IMR-90 (cell line): ENCODE data around the gene RASGRP3. TPM values are rescaled to one million over a fixed set of nuclear protein-coding genes. Genes with fewer than 3 reads are reported as not detected.
A peak's percentile ranks its signal among the peaks of the same experiment; 100 is the strongest.

Experiments
- ATAC-seq: fragments of 200-7000 bp; cut with Tn5 transposase; 2 replicates; pipeline ENCODE4 v1.9.1; 2020; ENCODE audit warnings: low read depth, mild to moderate bottlenecking, moderate library complexity
- BruUV-seq: library from RNA; stranded (reverse); fragments of 400-500 nt; replicated peaks from 2 replicates; lab custom pipeline; 2021; lab: Mats Ljungman, UMichigan
- CTCF ChIA-PET: fragments of 300-600 bp; formaldehyde crosslinking; extraction: SDS; loops from one replicate; lab custom pipeline; 2021; ENCODE audit warnings: antibody characterized with exemption; lab: Yijun Ruan, JAX
- POLR2A ChIA-PET: fragments of 300-600 bp; sonication (Branson Sonifier 250); formaldehyde crosslinking; loops from one replicate; lab custom pipeline; 2022; ENCODE audit warnings: antibody characterized with exemption; ENCODE audit not compliant: unreplicated experiment; lab: Charles Lee
- DNase-seq: peaks from one replicate; pipeline ENCODE4 v3.0.0; 2013
- H2AFZ ChIP-seq: replicated peaks from 2 replicates; pipeline ENCODE3; 2013; ENCODE audit warnings: low read length, mild to moderate bottlenecking; ENCODE audit not compliant: poor library complexity
- H2AK5ac ChIP-seq: 2 replicates; pipeline ENCODE4 v1.6.1; 2013; ENCODE audit warnings: low read depth, low read length, inconsistent platforms
- H2AK9ac ChIP-seq: replicated peaks from 2 replicates; pipeline ENCODE3; 2013; ENCODE audit warnings: mild to moderate bottlenecking, low read depth, low read length, moderate library complexity; ENCODE audit not compliant: poor library complexity
- H2BK120ac ChIP-seq: 2 replicates; pipeline ENCODE4 v1.6.1; 2013; ENCODE audit warnings: low read depth, low read length, inconsistent platforms
- H2BK15ac ChIP-seq: 3 replicates; pipeline ENCODE4 v1.6.1; 2013; ENCODE audit warnings: low read depth, low read length, inconsistent platforms
- H2BK20ac ChIP-seq: 2 replicates; pipeline ENCODE4 v1.6.1; 2013; ENCODE audit warnings: low read depth, mild to moderate bottlenecking, inconsistent platforms, low read length, moderate library complexity
- H2BK5ac ChIP-seq: 2 replicates; pipeline ENCODE4 v1.6.1; 2013; ENCODE audit warnings: mild to moderate bottlenecking, low read depth, low read length, inconsistent platforms; ENCODE audit not compliant: poor library complexity, severe bottlenecking
- H3K14ac ChIP-seq: replicated peaks from 2 replicates; pipeline ENCODE4 v1.6.1; 2013; ENCODE audit warnings: low read depth, low read length, inconsistent platforms
- H3K18ac ChIP-seq: 2 replicates; pipeline ENCODE4 v1.6.1; 2013; ENCODE audit warnings: low read depth, low read length, control low read depth
- H3K23ac ChIP-seq: 2 replicates; pipeline ENCODE4 v1.6.1; 2013; ENCODE audit warnings: low read depth, low read length, inconsistent platforms
- H3K27ac ChIP-seq: 2 replicates; pipeline ENCODE4 v1.5.1; 2013; ENCODE audit warnings: mild to moderate bottlenecking, control low read depth, low read length; ENCODE audit not compliant: insufficient read depth
- H3K27me3 ChIP-seq: 2 replicates; pipeline ENCODE4 v1.6.1; 2013; ENCODE audit warnings: low read length; ENCODE audit not compliant: control insufficient read depth, insufficient read depth
- H3K36me3 ChIP-seq: 2 replicates; pipeline ENCODE4 v1.6.1; 2013; ENCODE audit warnings: low read length, mixed read lengths; ENCODE audit not compliant: control insufficient read depth, insufficient read depth
- H3K4ac ChIP-seq: 2 replicates; pipeline ENCODE4 v1.6.1; 2013; ENCODE audit warnings: low read depth, low read length, inconsistent platforms
- H3K4me1 ChIP-seq: 2 replicates; pipeline ENCODE4 v1.6.1; 2013; ENCODE audit warnings: low read length, mixed read lengths; ENCODE audit not compliant: control insufficient read depth, insufficient read depth
- H3K4me2 ChIP-seq: 2 replicates; pipeline ENCODE4 v1.6.1; 2013; ENCODE audit warnings: low read depth, mild to moderate bottlenecking, control low read depth, low read length, moderate library complexity
- H3K4me3 ChIP-seq: 2 replicates; pipeline ENCODE4 v1.5.1; 2013; ENCODE audit warnings: low read depth, mild to moderate bottlenecking, control low read depth, low read length, moderate library complexity; ENCODE audit not compliant: insufficient read depth
- H3K56ac ChIP-seq: 2 replicates; pipeline ENCODE4 v1.6.1; 2013; ENCODE audit warnings: low read length, inconsistent platforms; ENCODE audit not compliant: insufficient read depth; ENCODE audit errors: extremely low read depth
- H3K79me1 ChIP-seq, 2 experiments: 2 replicates each; pipeline ENCODE4 v1.6.1; 2013; ENCODE audit warnings: low read length in 2 of 2, inconsistent platforms in 1 of 2, low read depth in 1 of 2
- H3K9ac ChIP-seq: 2 replicates; pipeline ENCODE4 v1.6.1; 2013; ENCODE audit warnings: low read depth, low read length, control low read depth
- H3K9me1 ChIP-seq: 2 replicates; pipeline ENCODE4 v1.6.1; 2013; ENCODE audit warnings: low read length, inconsistent platforms; ENCODE audit not compliant: insufficient read depth
- H3K9me3 ChIP-seq: 2 replicates; pipeline ENCODE4 v1.6.1; 2013; ENCODE audit warnings: low read length; ENCODE audit not compliant: control insufficient read depth, insufficient read depth
- H4K20me1 ChIP-seq: 2 replicates; pipeline ENCODE4 v1.6.1; 2013; ENCODE audit warnings: low read length, inconsistent platforms; ENCODE audit not compliant: insufficient read depth
- H4K5ac ChIP-seq: 2 replicates; pipeline ENCODE4 v1.6.1; 2013; ENCODE audit warnings: mild to moderate bottlenecking, low read depth, low read length, control low read depth
- H4K8ac ChIP-seq, 2 experiments: 2 replicates each; pipeline ENCODE4 v1.6.1; 2013; ENCODE audit warnings: low read depth in 2 of 2, low read length in 2 of 2, control low read depth in 1 of 2, inconsistent platforms in 1 of 2
- H4K91ac ChIP-seq: 2 replicates; pipeline ENCODE4 v1.6.1; 2013; ENCODE audit warnings: low read depth, low read length, inconsistent platforms; ENCODE audit not compliant: insufficient read depth
- CHD1 ChIP-seq: IDR thresholded peaks from 2 replicates; pipeline ENCODE4 v1.6.1; 2012; ENCODE audit warnings: low read depth, low read length, improper control_type of control experiment
- CTCF ChIP-seq: conservative IDR thresholded peaks from 2 replicates; pipeline ENCODE4 v1.5.1; 2012; ENCODE audit warnings: mild to moderate bottlenecking, low read depth, low read length, improper control_type of control experiment
- FOS ChIP-seq: fragments of 150-350 bp; IDR thresholded peaks from 2 replicates; pipeline ENCODE4 v1.6.1; 2016; ENCODE audit warnings: low read depth, low read length
- MAFK ChIP-seq: IDR thresholded peaks from 2 replicates; pipeline ENCODE4 v1.6.1; 2012; ENCODE audit warnings: low read depth, low read length, improper control_type of control experiment
- MXI1 ChIP-seq: IDR thresholded peaks from 2 replicates; pipeline ENCODE4 v1.6.1; 2012; ENCODE audit warnings: low read depth, mild to moderate bottlenecking, low read length, moderate library complexity, borderline replicate concordance
- NFE2L2 ChIP-seq: fragments of 150-350 bp; IDR thresholded peaks from 2 replicates; pipeline ENCODE4 v1.6.1; 2016; ENCODE audit warnings: low read depth, mild to moderate bottlenecking, low read length
- POLR2A ChIP-seq: IDR thresholded peaks from 2 replicates; pipeline ENCODE4 v1.6.1; 2012; ENCODE audit warnings: mild to moderate bottlenecking, low read depth, low read length
- RAD21 ChIP-seq: IDR thresholded peaks from 2 replicates; pipeline ENCODE4 v1.6.1; 2012; ENCODE audit warnings: low read length, improper control_type of control experiment
- RCOR1 ChIP-seq: IDR thresholded peaks from 2 replicates; pipeline ENCODE4 v1.6.1; 2012; ENCODE audit warnings: mild to moderate bottlenecking, low read length, improper control_type of control experiment; ENCODE audit not compliant: insufficient replicate concordance
- WGBS, 2 experiments: methylation state at CpG; one replicate each; pipeline versions ENCODE4 v1.1.5 to v1.1.7; 2013; ENCODE audit warnings: missing lambda C conversion rate in 2 of 2; ENCODE audit not compliant: insufficient read length in 1 of 2; ENCODE audit errors: extremely low coverage in 2 of 2; 5-methylcytosine and 5-hydroxymethylcytosine counted together
- dilution Hi-C: fragments of 300-500 bp; cut with HindIII; formaldehyde crosslinking; loops from one replicate; pipeline ENCODE4 v1.14.3; 2018; ENCODE audit warnings: low sequenced_read_pairs; ENCODE audit not compliant: unreplicated experiment
- in situ Hi-C: fragments of 300-500 bp; cut with MboI; formaldehyde crosslinking; loops from 3 replicates; pipeline ENCODE4 v1.14.3; 2019; ENCODE audit warnings: low sequenced_read_pairs, inconsistent platforms, mixed read lengths
- intact Hi-C: fragments of 100-400 bp; cut with micrococcal nuclease; formaldehyde crosslinking; loops from 2 replicates; pipeline ENCODE4 v1.10.0; 2022
- polyA plus RNA-seq, 3 experiments: library from polyadenylated mRNA; depleted of rRNA; stranded (reverse); fragments of >200 nt; gene quantifications; 2 replicates each; pipeline ENCODE4 v1.2.3, GENCODE V29; 2012; ENCODE audit warnings: low replicate concordance in 1 of 3
- total RNA-seq: library from RNA; depleted of rRNA; stranded (reverse); fragments of >200 nt; gene quantifications from 2 replicates; pipeline ENCODE4 v1.2.3, GENCODE V29; 2012
- TF ChIP-seq, protein P1 (sequence below): fragments of 150-350 bp; IDR thresholded peaks from 2 replicates; pipeline ENCODE4 v1.6.1; 2017; ENCODE audit warnings: mild to moderate bottlenecking, antibody characterized with exemption, low read length, low read depth

RASGRP3 gene
- total and polyA plus RNA-seq, 2 of the 4 experiments (the other 2 are of a cell fraction) = 1.7 to 3.0 TPM

GRCh38 chr2:33526921-33527320 is 50.5 kb downstream of the RASGRP3 start:
- Histone ChIP-seq H3K14ac (no peak overlapping the region), H3K27me3 (no peaks in the 10 kb centered on the region), H3K4me2 (no peak overlapping the region), H2AK5ac (peak overlapping the region; percentile 28; the same call in 1 of the 2 replicates), H3K4me1 (peaks cover 11% of the 10 kb centered on the region), H3K4ac (peak overlapping the region; percentile 12; the same call in 1 of the 2 replicates), H2BK20ac (no peak overlapping the region), H4K91ac (peak overlapping the region; percentile 18; the same call in 1 of the 2 replicates), H2BK5ac (no peak overlapping the region), H3K18ac (peak overlapping the region; percentile 22; the same call in 1 of the 2 replicates), H2BK15ac (no peak overlapping the region; the same call in 2 of the 3 replicates), H4K20me1 (no peaks in the 10 kb centered on the region), H4K5ac (no peak overlapping the region), H3K4me3 (no peak overlapping the region), H3K9me1 (peaks cover 4% of the 10 kb centered on the region; the same call in 1 of the 2 replicates), H3K27ac (no peak overlapping the region), H3K9ac (no peak overlapping the region), H3K79me1 (no peaks in the 10 kb centered on the region), H2BK120ac (no peak overlapping the region), H3K23ac (no peak overlapping the region), H4K8ac (no peak overlapping the region), H2AK9ac (no peak overlapping the region), H3K56ac (no peak overlapping the region), H2AFZ (no peak overlapping the region), H3K9me3 (no peaks in the 10 kb centered on the region), H3K36me3 (no peaks in the 10 kb centered on the region)
- no peak for TF ChIP-seq MXI1
- TF ChIP-seq, protein P1, sequence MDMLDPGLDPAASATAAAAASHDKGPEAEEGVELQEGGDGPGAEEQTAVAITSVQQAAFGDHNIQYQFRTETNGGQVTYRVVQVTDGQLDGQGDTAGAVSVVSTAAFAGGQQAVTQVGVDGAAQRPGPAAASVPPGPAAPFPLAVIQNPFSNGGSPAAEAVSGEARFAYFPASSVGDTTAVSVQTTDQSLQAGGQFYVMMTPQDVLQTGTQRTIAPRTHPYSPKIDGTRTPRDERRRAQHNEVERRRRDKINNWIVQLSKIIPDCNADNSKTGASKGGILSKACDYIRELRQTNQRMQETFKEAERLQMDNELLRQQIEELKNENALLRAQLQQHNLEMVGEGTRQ = no peak
- no peak for TF ChIP-seq CTCF
- no peak for TF ChIP-seq RAD21
- no peak for TF ChIP-seq RCOR1
- TF ChIP-seq FOS = no peak
- TF ChIP-seq MAFK = no peak
- TF ChIP-seq POLR2A = no peak
- no peak for TF ChIP-seq CHD1
- no peak for TF ChIP-seq NFE2L2
- ChIA-PET CTCF (no interaction called here), POLR2A (no interaction called here)
- no peak for ATAC-seq
- in situ Hi-C loops (no loop called here), dilution Hi-C loops (no loop called here), intact Hi-C loops (no loop called here)
- no TSS peak for BruUV-seq
- DNase-seq = no peak
- WGBS, 2 experiments = no CpG with 5 or more reads among the region's 5 CpGs
